ENCODE measurements around the gene THBS3.
"Not testable (repeated sequence)": the region's sequence is repeated elsewhere in the genome, so short reads cannot be mapped to it uniquely, and the experiment has no call there.

THBS3 gene

GRCh38 chr1:155207806-155208540 lies at the start of gene THBS3:
TSS of gene THBS3 (minus strand) at chr1:155207897. CDS start at chr1:155207876, 21 bp downstream.
- DNase-seq (ENCODE audit: low read depth, low spot score): peak; percentile 91

GRCh38 chr1:155256058-155256852 lies 48.6 kb upstream of the THBS3 start:
- no peak for DNase-seq (ENCODE audit: low read depth, low spot score)

- DNase-seq (ENCODE audit: low read depth, low spot score): peak; percentile 95
Measured at GRCh38 chr1:155255243-155256007, 47.7 kb upstream of the THBS3 start, which contains the start of gene ENTREP3. TSS of gene ENTREP3 (minus strand) at chr1:155255483. CDS start at chr1:155254877, 606 bp downstream.

GRCh38 chr1:155254714-155255242 lies 47.1 kb upstream of the THBS3 start:
- DNase-seq (ENCODE audit: low read depth, low spot score): peak; percentile 55

GRCh38 chr1:155254228-155254713 lies 46.6 kb upstream of the THBS3 start:
- no peak for DNase-seq (ENCODE audit: low read depth, low spot score)

GRCh38 chr1:155253797-155254196 lies 46.1 kb upstream of the THBS3 start:
- peak; percentile 34 for DNase-seq (ENCODE audit: low read depth, low spot score)

GRCh38 chr1:155253208-155253607 lies 45.5 kb upstream of the THBS3 start:
- DNase-seq (ENCODE audit: low read depth, low spot score): peak; percentile 28

GRCh38 chr1:155251566-155251965 lies 43.9 kb upstream of the THBS3 start:
- DNase-seq (ENCODE audit: low read depth, low spot score): no peak

GRCh38 chr1:155250633-155251449 lies 43.1 kb upstream of the THBS3 start:
- peak; percentile 97 for DNase-seq (ENCODE audit: low read depth, low spot score)

GRCh38 chr1:155250246-155250632 lies 42.5 kb upstream of the THBS3 start:
- no peak for DNase-seq (ENCODE audit: low read depth, low spot score)

- DNase-seq (ENCODE audit: low read depth, low spot score): no peak
Measured at GRCh38 chr1:155247667-155248553, 40.2 kb upstream of the THBS3 start.

GRCh38 chr1:155246796-155247195 lies 39.1 kb upstream of the THBS3 start:
- not testable (repeated sequence) for DNase-seq (ENCODE audit: low read depth, low spot score)

GRCh38 chr1:155245163-155245524 lies 37.4 kb upstream of the THBS3 start:
- DNase-seq (ENCODE audit: low read depth, low spot score): no peak

GRCh38 chr1:155244368-155245162 lies 36.9 kb upstream of the THBS3 start:
- peak; percentile 99 for DNase-seq (ENCODE audit: low read depth, low spot score)

- DNase-seq (ENCODE audit: low read depth, low spot score): no peak
Measured at GRCh38 chr1:155242805-155243358, 35.2 kb upstream of the THBS3 start.

GRCh38 chr1:155241841-155242264 lies 34.2 kb upstream of the THBS3 start:
- DNase-seq (ENCODE audit: low read depth, low spot score): no peak

- DNase-seq (ENCODE audit: low read depth, low spot score): peak; percentile 83
Measured at GRCh38 chr1:155241069-155241679, 33.5 kb upstream of the THBS3 start.

GRCh38 chr1:155236451-155236850 lies 28.8 kb upstream of the THBS3 start:
- DNase-seq (ENCODE audit: low read depth, low spot score): no peak
